GM13977 (cell line): ENCODE data around the gene FRMD4B.
A peak's percentile ranks its signal among the peaks of the same experiment; 100 is the strongest.

Experiments used
- DNase-seq: peaks from one replicate; pipeline ENCODE4 v3.0.0; 2012; ENCODE audit warnings: low spot score
- in situ Hi-C: fragments of 300-500 bp; cut with MboI; formaldehyde crosslinking; loops from one replicate; pipeline ENCODE4 v1.12.0; 2022; ENCODE audit warnings: low sequenced_read_pairs, low pct_unique_long_range_greater_than_20kb, mixed read lengths, inconsistent platforms; ENCODE audit not compliant: unreplicated experiment
- TF ChIP-seq, protein P1 (sequence below): IDR thresholded peaks from 2 replicates; pipeline ENCODE4 v1.5.1; 2012; ENCODE audit warnings: mild to moderate bottlenecking, control low read depth; ENCODE audit not compliant: insufficient read depth; ENCODE audit errors: extremely low read depth, missing control alignments

The FRMD4B gene

DNA sequence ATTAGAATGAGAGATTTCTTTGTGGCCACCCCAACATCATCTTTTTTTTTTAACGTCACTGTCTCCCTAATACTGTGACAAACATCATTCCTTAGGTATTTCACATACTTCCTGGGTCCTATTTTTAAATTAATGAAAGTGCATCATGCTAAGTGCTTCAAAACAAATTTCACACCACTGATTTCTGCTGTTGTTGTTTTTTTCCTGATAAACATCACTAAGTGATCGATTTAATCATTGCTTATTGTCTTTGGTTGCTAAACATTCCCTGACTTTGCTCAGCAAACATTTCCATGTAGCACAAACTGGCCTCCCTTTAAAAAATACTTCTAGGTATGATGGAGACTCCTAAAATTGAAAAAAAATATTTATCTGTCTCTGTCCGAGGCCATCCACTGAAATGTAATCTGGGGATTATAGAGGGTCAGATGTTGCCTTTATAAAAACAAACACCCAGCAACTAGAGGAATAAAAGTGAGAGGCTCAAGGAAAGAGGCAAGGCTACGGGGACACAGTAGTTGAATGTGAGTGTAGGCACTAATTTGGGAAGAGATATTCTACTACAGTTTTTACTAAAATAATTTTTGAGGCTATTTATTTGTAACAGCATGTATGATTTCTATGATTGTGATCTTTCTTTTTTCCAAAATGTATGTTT, 243.0 kb downstream of the FRMD4B start:
- no peak for DNase-seq
- in situ Hi-C loops = no loop called here
- TF ChIP-seq, protein P1, sequence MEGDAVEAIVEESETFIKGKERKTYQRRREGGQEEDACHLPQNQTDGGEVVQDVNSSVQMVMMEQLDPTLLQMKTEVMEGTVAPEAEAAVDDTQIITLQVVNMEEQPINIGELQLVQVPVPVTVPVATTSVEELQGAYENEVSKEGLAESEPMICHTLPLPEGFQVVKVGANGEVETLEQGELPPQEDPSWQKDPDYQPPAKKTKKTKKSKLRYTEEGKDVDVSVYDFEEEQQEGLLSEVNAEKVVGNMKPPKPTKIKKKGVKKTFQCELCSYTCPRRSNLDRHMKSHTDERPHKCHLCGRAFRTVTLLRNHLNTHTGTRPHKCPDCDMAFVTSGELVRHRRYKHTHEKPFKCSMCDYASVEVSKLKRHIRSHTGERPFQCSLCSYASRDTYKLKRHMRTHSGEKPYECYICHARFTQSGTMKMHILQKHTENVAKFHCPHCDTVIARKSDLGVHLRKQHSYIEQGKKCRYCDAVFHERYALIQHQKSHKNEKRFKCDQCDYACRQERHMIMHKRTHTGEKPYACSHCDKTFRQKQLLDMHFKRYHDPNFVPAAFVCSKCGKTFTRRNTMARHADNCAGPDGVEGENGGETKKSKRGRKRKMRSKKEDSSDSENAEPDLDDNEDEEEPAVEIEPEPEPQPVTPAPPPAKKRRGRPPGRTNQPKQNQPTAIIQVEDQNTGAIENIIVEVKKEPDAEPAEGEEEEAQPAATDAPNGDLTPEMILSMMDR = no peak

DNA sequence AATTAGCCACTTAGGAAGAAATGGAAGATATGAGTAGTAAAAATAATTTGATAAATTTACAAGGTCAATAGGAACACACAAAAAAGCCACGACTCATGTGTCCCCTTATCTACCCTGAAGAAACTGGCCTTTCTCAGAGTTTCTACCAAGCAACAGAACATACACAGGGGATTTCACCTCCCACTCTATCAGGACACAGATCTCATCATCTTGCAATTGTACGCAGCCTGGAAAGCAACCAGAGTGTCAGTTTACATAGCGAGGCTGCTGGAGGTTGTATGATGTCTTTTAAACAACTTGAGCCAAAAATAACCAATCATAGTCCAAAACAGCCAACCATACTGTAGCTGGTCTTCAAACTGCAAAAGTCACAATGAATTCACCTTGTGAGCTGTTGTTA, 243.8 kb downstream of the FRMD4B start:
- in situ Hi-C loops = no loop called here
- DNase-seq = no peak
- TF ChIP-seq, protein P1 = no peak

DNA sequence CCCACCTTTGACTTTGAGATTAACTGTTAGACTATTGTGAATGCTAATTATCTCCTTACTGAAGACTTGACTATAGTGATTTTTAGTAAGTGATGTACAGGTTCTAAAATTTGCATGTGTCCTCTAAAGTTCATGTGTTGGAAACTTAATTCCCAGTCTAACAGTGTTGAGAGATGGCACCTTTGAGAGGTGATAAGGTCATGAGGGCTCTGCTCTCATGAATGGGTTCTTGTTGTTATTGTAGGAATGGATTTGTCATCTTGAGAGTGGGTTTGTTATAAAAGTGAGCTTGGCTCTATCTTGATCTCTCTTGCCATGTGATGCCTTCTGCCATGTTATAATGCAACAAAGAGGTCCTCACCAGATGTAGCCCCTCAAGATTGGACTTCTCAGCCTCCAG, 244.6 kb downstream of the FRMD4B start:
- in situ Hi-C loops = no loop called here
- DNase-seq = no peak
- TF ChIP-seq, protein P1 = no peak

DNA sequence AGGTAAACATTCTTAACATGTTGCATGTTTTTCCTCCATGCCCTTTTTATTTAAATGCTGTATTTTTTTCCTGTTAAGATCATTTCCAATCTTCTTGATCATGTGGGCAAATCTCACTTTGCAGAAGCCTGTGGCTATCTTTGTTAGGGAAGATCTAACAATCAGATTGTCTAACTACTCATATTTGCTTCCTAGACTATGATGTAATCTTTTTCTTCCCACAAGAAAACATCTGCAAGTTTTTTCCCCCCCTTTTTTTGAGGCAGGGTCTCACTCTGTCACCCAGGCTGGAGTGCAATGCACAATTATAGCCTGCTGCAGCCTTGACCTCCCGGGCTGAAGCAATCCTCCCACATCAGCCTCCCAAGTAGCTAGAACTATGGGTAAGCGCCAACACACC, 248.5 kb downstream of the FRMD4B start:
- in situ Hi-C loops = no loop called here

DNA sequence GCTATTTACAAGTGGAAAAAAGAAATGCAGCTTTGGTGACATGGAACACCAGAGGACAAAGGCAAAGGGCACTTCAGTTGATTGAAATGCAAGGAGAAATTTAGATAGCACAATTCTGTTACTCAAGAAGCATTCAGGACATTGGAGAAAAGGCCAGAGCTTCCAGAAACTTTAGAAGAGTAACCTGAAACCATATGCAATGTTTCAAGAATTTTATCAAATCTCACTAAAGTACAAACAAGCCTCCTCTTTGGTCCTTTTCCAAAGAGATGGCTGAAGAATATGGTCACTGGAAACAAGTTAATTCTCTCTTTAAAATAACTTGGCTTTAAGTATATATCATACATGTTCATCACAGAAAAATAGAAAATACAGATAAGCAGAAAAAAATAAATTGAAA, 248.9 kb downstream of the FRMD4B start:
- in situ Hi-C loops = no loop called here
- no peak for DNase-seq
- TF ChIP-seq, protein P1 = no peak

More for the DNA sequence above, 248.5 kb downstream of the FRMD4B start:
- TF ChIP-seq, protein P1 = no peak
- DNase-seq = no peak

DNA sequence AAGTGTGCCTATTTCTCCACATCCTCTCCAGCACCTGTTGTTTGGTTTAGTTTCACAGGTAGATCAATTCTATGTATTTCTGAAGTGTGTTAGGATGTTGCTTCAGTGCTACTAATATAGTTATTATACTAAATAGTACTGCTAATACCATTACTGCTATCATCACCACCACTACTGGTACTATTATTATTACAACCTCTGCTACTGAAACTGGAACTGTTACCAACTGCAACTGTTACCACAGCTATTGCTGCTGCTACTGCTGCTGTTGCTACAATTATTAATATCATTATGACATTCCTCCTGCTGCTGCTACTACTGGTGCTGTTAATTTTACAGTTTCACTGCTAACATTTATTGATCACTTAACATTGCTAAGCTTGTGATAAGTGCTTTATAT, 255.2 kb downstream of the FRMD4B start:
- TF ChIP-seq, protein P1 = no peak
- peak; percentile 14 for DNase-seq
- in situ Hi-C loops = no loop called here
